HepG2 (cell line): Measurements from ENCODE around the gene CBX7. TPM values are rescaled to one million over a fixed set of nuclear protein-coding genes. Genes with fewer than 3 reads are reported as not detected.

ENCODE experiments used
- ESRRA ChIP-seq: sonication (generic); formaldehyde crosslinking; IDR thresholded peaks from 2 replicates; pipeline ENCODE4 v1.5.1; 2020; ENCODE audit warnings: mild to moderate bottlenecking, low read depth, missing genetic modification reagents
- FOXJ3 ChIP-seq: sonication (generic); formaldehyde crosslinking; IDR thresholded peaks from 2 replicates; pipeline ENCODE4 v1.4.0; 2020; ENCODE audit warnings: missing genetic modification reagents, mild to moderate bottlenecking, borderline replicate concordance
- HNF1A ChIP-seq, 2 experiments: sonication (generic) in 1 of 2; formaldehyde crosslinking in 1 of 2; IDR thresholded peaks; 2 replicates each; pipeline versions ENCODE4 v1.4.0 to v1.6.1; 2016 to 2020; ENCODE audit warnings: borderline replicate concordance in 1 of 2, low read depth in 1 of 2, mild to moderate bottlenecking in 1 of 2, missing genetic modification reagents in 1 of 2
- RAD51 ChIP-seq: fragments of 450-650 bp; IDR thresholded peaks from 2 replicates; pipeline ENCODE4 v1.6.1; 2016; ENCODE audit warnings: borderline replicate concordance
- SKI ChIP-seq: fragments of 450-650 bp; IDR thresholded peaks from one replicate; pipeline ENCODE4 v1.6.1; 2018; ENCODE audit warnings: mild to moderate bottlenecking; ENCODE audit not compliant: partially characterized antibody
- TBX3 ChIP-seq: fragments of 450-650 bp; IDR thresholded peaks from 2 replicates; pipeline ENCODE4 v1.6.1; 2017; ENCODE audit warnings: antibody characterized with exemption, mild to moderate bottlenecking, inconsistent platforms, borderline replicate concordance
- TEAD3 ChIP-seq: optimal IDR thresholded peaks from 2 replicates; pipeline ENCODE3; 2016; ENCODE audit warnings: borderline replicate concordance
- THAP11 ChIP-seq: IDR thresholded peaks from 2 replicates; pipeline ENCODE4 v1.6.1; 2016; ENCODE audit warnings: missing biosample characterization, missing genetic modification reagents
- UBTF ChIP-seq: sonication (generic); formaldehyde crosslinking; IDR thresholded peaks from 2 replicates; pipeline ENCODE4 v1.4.0; 2020; ENCODE audit warnings: mild to moderate bottlenecking, missing genetic modification reagents
- ZBTB10 ChIP-seq: sonication (generic); formaldehyde crosslinking; IDR thresholded peaks from 2 replicates; pipeline ENCODE4 v1.4.0; 2020; ENCODE audit warnings: missing genetic modification reagents, borderline replicate concordance
- ZBTB21 ChIP-seq: sonication (generic); formaldehyde crosslinking; IDR thresholded peaks from 2 replicates; pipeline ENCODE4 v1.4.0; 2020; ENCODE audit warnings: missing genetic modification reagents
- ZBTB33 ChIP-seq: sonication (generic); formaldehyde crosslinking; IDR thresholded peaks from 2 replicates; pipeline ENCODE4 v1.4.0; 2020; ENCODE audit warnings: missing genetic modification reagents
- ZNF124 ChIP-seq: sonication (generic); formaldehyde crosslinking; IDR thresholded peaks from 2 replicates; pipeline ENCODE4 v1.4.0; 2020; ENCODE audit warnings: missing genetic modification reagents
- ZNF326 ChIP-seq: sonication (generic); formaldehyde crosslinking; IDR thresholded peaks from 2 replicates; pipeline ENCODE4 v1.4.0; 2020; ENCODE audit warnings: missing genetic modification reagents, borderline replicate concordance
- ZNF333 ChIP-seq: sonication (generic); formaldehyde crosslinking; IDR thresholded peaks from 2 replicates; pipeline ENCODE4 v1.4.0; 2020; ENCODE audit warnings: mild to moderate bottlenecking, missing genetic modification reagents, borderline replicate concordance
- ZSCAN9 ChIP-seq: IDR thresholded peaks from 2 replicates; pipeline ENCODE4 v1.6.1; 2016; ENCODE audit warnings: borderline replicate concordance
- polyA plus RNA-seq, 8 experiments: library from polyadenylated mRNA; depleted of rRNA in 3 of 8; stranded (reverse) in 7 of 8; unstranded in 1 of 8; fragments of >200 nt; fragmentation: Illumina TruSeq in 4 of 8; extraction: Trizol in 4 of 8; gene quantifications; 2 replicates each; pipeline versions ENCODE4 v1.2.1 to v1.2.3, GENCODE V29; 2011 to 2016; ENCODE audit warnings: low read depth in 4 of 8, missing spikeins in 1 of 8, mixed read lengths in 1 of 8; ENCODE audit not compliant: insufficient read depth in 1 of 8
- total RNA-seq, 5 experiments: library from RNA; depleted of rRNA; stranded (reverse); fragments of >200 nt; fragmentation: Illumina TruSeq; extraction: Trizol; gene quantifications; 2 replicates each; pipeline ENCODE4 v1.2.3, GENCODE V29; 2016; ENCODE audit warnings: low read depth in 1 of 5

CBX7 gene
- total and polyA plus RNA-seq, 2 of the 13 experiments (the other 11 are each of a cell fraction or from before 2014, with no cell fraction given): 0.35 to 4.9 TPM

- TF ChIP-seq ZBTB21 (CRISPR knock-in tag) (peak; percentile 84), UBTF (CRISPR knock-in tag) (no peak), TBX3 (peak; percentile 30; the same call in 1 of the 2 replicates), RAD51 (no peak), ZNF326 (CRISPR knock-in tag) (no peak), ZBTB33 (peak; percentile 52; the same call in 1 of the 2 replicates), ZNF124 (peak; percentile 54; the same call in 1 of the 2 replicates), ZSCAN9 (CRISPR knock-in tag) (peak; percentile 60; the same call in 1 of the 2 replicates), ESRRA (0 out of 2 replicates have a peak, but pooled peaks have one; percentile 67), HNF1A (IDR thresholded peaks at IDR 0.05; ENCODE audit: low read depth) (peak; percentile 55), HNF1A (CRISPR knock-in tag; IDR thresholded peaks at IDR 0.05; ENCODE audit: borderline replicate concordance) (peak; percentile 81; the same call in 1 of the 2 replicates), SKI (peak; percentile 72), THAP11 (CRISPR knock-in tag) (peak; percentile 80), FOXJ3 (CRISPR knock-in tag) (peak; percentile 62; the same call in 1 of the 2 replicates), ZNF333 (no peak), ZBTB10 (CRISPR knock-in tag) (peak; percentile 97; the same call in 1 of the 2 replicates), TEAD3 (peak; percentile 100)
Observed at GRCh38 chr22:39174498-39175352, 22.2 kb upstream of the CBX7 start (continued).
